K562 (cell line): Measurements from ENCODE around the gene PPT1. TPM values are rescaled to one million over a fixed set of nuclear protein-coding genes. Genes with fewer than 3 reads are reported as not detected.

Source experiments
- BRCA1 ChIP-seq, 2 experiments: fragments of 450-650 bp in 1 of 2; sonication (generic) in 1 of 2; formaldehyde crosslinking in 1 of 2; IDR thresholded peaks; 2 replicates each; pipeline versions ENCODE4 v1.5.0 to v1.6.1; 2017 to 2020; ENCODE audit warnings: mild to moderate bottlenecking in 1 of 2, missing genetic modification reagents in 1 of 2
- CXXC5 ChIP-seq: fragments of 250-450 bp; sonication (Bioruptor Pico); IDR thresholded peaks from 2 replicates; pipeline ENCODE4 v1.8.0; 2022; ENCODE audit warnings: inconsistent platforms, mild to moderate bottlenecking, moderate library complexity
- KDM4B ChIP-seq, 2 experiments: fragments of 450-650 bp in 1 of 2; sonication (generic) in 1 of 2; IDR thresholded peaks; 2 replicates each; pipeline ENCODE4 v1.6.1; 2016 to 2017; ENCODE audit warnings: borderline replicate concordance in 2 of 2, antibody characterized with exemption in 1 of 2, low read depth in 1 of 2, mild to moderate bottlenecking in 1 of 2
- NCOA2 ChIP-seq, 2 experiments: fragments of 450-650 bp; IDR thresholded peaks; 2 replicates each; pipeline ENCODE4 v1.6.1; 2018; ENCODE audit warnings: mild to moderate bottlenecking in 2 of 2, moderate library complexity in 1 of 2; ENCODE audit not compliant: partially characterized antibody in 2 of 2
- NCOA4 ChIP-seq: fragments of 450-650 bp; IDR thresholded peaks from 2 replicates; pipeline ENCODE4 v1.6.1; 2018; ENCODE audit warnings: mild to moderate bottlenecking; ENCODE audit not compliant: partially characterized antibody
- TFE3 ChIP-seq: fragments of 450-650 bp; formaldehyde crosslinking; IDR thresholded peaks from 2 replicates; pipeline ENCODE4 v1.4.0; 2020; ENCODE audit warnings: mild to moderate bottlenecking, mixed read lengths
- THRAP3 ChIP-seq: fragments of 450-650 bp; IDR thresholded peaks from 2 replicates; pipeline ENCODE4 v1.6.1; 2016; ENCODE audit warnings: mild to moderate bottlenecking, inconsistent platforms, borderline replicate concordance
- TRIM28 ChIP-seq: fragments of 450-650 bp; IDR thresholded peaks from 2 replicates; pipeline ENCODE4 v1.6.1; 2017
- VEZF1 ChIP-seq: fragments of 200-800 bp; sonication (Bioruptor generic); IDR thresholded peaks from 2 replicates; pipeline ENCODE4 v1.6.1; 2017; ENCODE audit warnings: missing genetic modification characterization, missing compliant biosample characterization
- ZNF561 ChIP-seq: fragments of 450-650 bp; formaldehyde crosslinking; conservative IDR thresholded peaks from 2 replicates; pipeline ENCODE4 v1.4.0; 2020; ENCODE audit warnings: mild to moderate bottlenecking, moderate library complexity
- polyA plus RNA-seq, 8 experiments: library from polyadenylated mRNA; depleted of rRNA in 4 of 8; stranded (reverse) in 5 of 8; unstranded in 3 of 8; fragments of >200 nt; fragmentation: Nextera tagmentation in 2 of 8; fragmentation: Illumina TruSeq in 1 of 8; extraction: Ambion mirVana in 2 of 8; extraction: Trizol in 1 of 8; gene quantifications; 2 replicates each; pipeline versions ENCODE4 v1.2.1 to v1.2.3, GENCODE V29; 2011 to 2014; ENCODE audit warnings: inconsistent platforms in 1 of 8, missing spikeins in 1 of 8
- total RNA-seq, 7 experiments: library from RNA; depleted of rRNA in 6 of 7; stranded (reverse); fragments of >200 nt in 6 of 7; fragmentation: Illumina TruSeq in 2 of 7; extraction: Trizol in 2 of 7; gene quantifications; 2 replicates each; pipeline versions ENCODE4 v1.2.1 to v1.2.3, GENCODE V29; 2011 to 2021; ENCODE audit warnings: low replicate concordance in 1 of 7
- TF ChIP-seq, protein P1 (sequence below): fragments of 450-650 bp; IDR thresholded peaks from 2 replicates; pipeline ENCODE4 v1.6.1; 2016; ENCODE audit warnings: mild to moderate bottlenecking, moderate library complexity

PPT1 gene
- total and polyA plus RNA-seq, 9 of the 15 experiments (the other 6 are each of a cell fraction or from before 2014, with no cell fraction given): 72.2 to 285 (median 143) TPM

- TF ChIP-seq, protein P1, sequence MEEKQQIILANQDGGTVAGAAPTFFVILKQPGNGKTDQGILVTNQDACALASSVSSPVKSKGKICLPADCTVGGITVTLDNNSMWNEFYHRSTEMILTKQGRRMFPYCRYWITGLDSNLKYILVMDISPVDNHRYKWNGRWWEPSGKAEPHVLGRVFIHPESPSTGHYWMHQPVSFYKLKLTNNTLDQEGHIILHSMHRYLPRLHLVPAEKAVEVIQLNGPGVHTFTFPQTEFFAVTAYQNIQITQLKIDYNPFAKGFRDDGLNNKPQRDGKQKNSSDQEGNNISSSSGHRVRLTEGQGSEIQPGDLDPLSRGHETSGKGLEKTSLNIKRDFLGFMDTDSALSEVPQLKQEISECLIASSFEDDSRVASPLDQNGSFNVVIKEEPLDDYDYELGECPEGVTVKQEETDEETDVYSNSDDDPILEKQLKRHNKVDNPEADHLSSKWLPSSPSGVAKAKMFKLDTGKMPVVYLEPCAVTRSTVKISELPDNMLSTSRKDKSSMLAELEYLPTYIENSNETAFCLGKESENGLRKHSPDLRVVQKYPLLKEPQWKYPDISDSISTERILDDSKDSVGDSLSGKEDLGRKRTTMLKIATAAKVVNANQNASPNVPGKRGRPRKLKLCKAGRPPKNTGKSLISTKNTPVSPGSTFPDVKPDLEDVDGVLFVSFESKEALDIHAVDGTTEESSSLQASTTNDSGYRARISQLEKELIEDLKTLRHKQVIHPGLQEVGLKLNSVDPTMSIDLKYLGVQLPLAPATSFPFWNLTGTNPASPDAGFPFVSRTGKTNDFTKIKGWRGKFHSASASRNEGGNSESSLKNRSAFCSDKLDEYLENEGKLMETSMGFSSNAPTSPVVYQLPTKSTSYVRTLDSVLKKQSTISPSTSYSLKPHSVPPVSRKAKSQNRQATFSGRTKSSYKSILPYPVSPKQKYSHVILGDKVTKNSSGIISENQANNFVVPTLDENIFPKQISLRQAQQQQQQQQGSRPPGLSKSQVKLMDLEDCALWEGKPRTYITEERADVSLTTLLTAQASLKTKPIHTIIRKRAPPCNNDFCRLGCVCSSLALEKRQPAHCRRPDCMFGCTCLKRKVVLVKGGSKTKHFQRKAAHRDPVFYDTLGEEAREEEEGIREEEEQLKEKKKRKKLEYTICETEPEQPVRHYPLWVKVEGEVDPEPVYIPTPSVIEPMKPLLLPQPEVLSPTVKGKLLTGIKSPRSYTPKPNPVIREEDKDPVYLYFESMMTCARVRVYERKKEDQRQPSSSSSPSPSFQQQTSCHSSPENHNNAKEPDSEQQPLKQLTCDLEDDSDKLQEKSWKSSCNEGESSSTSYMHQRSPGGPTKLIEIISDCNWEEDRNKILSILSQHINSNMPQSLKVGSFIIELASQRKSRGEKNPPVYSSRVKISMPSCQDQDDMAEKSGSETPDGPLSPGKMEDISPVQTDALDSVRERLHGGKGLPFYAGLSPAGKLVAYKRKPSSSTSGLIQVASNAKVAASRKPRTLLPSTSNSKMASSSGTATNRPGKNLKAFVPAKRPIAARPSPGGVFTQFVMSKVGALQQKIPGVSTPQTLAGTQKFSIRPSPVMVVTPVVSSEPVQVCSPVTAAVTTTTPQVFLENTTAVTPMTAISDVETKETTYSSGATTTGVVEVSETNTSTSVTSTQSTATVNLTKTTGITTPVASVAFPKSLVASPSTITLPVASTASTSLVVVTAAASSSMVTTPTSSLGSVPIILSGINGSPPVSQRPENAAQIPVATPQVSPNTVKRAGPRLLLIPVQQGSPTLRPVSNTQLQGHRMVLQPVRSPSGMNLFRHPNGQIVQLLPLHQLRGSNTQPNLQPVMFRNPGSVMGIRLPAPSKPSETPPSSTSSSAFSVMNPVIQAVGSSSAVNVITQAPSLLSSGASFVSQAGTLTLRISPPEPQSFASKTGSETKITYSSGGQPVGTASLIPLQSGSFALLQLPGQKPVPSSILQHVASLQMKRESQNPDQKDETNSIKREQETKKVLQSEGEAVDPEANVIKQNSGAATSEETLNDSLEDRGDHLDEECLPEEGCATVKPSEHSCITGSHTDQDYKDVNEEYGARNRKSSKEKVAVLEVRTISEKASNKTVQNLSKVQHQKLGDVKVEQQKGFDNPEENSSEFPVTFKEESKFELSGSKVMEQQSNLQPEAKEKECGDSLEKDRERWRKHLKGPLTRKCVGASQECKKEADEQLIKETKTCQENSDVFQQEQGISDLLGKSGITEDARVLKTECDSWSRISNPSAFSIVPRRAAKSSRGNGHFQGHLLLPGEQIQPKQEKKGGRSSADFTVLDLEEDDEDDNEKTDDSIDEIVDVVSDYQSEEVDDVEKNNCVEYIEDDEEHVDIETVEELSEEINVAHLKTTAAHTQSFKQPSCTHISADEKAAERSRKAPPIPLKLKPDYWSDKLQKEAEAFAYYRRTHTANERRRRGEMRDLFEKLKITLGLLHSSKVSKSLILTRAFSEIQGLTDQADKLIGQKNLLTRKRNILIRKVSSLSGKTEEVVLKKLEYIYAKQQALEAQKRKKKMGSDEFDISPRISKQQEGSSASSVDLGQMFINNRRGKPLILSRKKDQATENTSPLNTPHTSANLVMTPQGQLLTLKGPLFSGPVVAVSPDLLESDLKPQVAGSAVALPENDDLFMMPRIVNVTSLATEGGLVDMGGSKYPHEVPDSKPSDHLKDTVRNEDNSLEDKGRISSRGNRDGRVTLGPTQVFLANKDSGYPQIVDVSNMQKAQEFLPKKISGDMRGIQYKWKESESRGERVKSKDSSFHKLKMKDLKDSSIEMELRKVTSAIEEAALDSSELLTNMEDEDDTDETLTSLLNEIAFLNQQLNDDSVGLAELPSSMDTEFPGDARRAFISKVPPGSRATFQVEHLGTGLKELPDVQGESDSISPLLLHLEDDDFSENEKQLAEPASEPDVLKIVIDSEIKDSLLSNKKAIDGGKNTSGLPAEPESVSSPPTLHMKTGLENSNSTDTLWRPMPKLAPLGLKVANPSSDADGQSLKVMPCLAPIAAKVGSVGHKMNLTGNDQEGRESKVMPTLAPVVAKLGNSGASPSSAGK: no peak; the same call in 1 of the 2 replicates
- no peak for TF ChIP-seq NCOA4
- 0 out of 2 replicates have a peak, but pooled peaks have one; percentile 63 for TF ChIP-seq TRIM28
- peak; percentile 73 for TF ChIP-seq VEZF1 (CRISPR knock-in tag)
- peak; percentile 83 for TF ChIP-seq CXXC5 (CRISPR knock-in tag)
- TF ChIP-seq THRAP3: peak; percentile 26; the same call in 1 of the 2 replicates
- no peak for TF ChIP-seq KDM4B (IDR thresholded peaks at IDR 0.05; ENCODE audit: borderline replicate concordance in 2 of 2, low read depth in 1 of 2)
- no peak for TF ChIP-seq ZNF561 (CRISPR knock-in tag)
- TF ChIP-seq NCOA2 (IDR thresholded peaks at IDR 0.05; ENCODE audit: partially characterized antibody in 2 of 2): peak; percentile 59 to 83
- TF ChIP-seq BRCA1 (IDR thresholded peaks at IDR 0.05): no peak
- no peak for TF ChIP-seq BRCA1 (CRISPR knock-in tag; IDR thresholded peaks at IDR 0.05)
- TF ChIP-seq TFE3 (CRISPR knock-in tag): no peak
Measured at GRCh38 chr1:40057310-40058030, 39.6 kb downstream of the PPT1 start (continued).
